ENCODE measurements around the gene HIVEP1.

Gene HIVEP1

DNA sequence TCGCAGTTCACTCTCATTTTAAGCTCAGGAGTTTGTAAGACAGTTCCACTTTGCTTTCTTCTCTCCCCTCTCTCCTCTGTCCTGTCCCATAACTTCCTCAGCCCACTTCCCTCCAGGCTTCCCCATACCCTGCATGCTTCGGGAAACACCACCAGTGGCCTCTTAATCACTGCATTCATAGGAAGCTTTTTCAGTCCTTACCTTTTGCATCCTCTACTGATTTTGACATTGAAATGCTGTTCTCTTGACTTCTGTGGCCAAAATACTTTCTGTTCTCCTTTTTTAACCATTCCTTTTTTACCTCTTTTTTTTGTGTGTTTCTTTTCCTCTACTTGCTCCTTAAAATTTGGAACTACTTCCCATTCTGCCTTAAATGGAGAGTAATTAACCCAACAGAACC, 69.7 kb downstream of the HIVEP1 start:
- TF ChIP-seq SPI1 (IDR thresholded peaks at IDR 0.05; ENCODE audit: low read depth, low read length) (peak; percentile 86), POLR2AphosphoS5 (IDR thresholded peaks at IDR 0.05; ENCODE audit: low read depth, low read length) (no peak)
- FAIRE-seq: peak; percentile 78
- DNase-seq (ENCODE audit: insufficient read length, low spot score): no peak

DNA sequence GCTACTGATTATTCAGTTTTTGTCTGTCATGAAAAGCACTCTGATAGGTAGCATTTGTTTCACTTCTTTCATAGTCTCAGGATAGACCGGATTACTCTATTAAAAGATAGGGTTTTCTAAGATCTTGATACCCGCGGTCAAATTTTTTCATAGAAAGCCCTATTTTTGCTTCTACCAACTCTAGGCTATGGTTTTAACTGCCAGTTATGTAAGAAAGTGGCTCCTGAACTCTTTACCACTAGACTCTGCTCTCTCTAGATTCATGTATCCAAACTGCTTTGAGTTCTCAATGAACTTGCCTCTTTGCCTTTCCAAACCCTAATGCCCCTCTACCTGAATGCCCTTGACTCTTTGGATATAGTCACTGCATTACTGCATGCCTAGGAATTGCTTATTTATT, 70.3 kb downstream of the HIVEP1 start:
- TF ChIP-seq POLR2AphosphoS5 (IDR thresholded peaks at IDR 0.05; ENCODE audit: low read depth, low read length): no peak
- no peak for TF ChIP-seq TAF1 (IDR thresholded peaks at IDR 0.05; ENCODE audit: low read depth, low read length)
- no peak for TF ChIP-seq POLR2A (IDR thresholded peaks at IDR 0.05; ENCODE audit: low read depth, low read length)
- no peak for TF ChIP-seq SPI1 (IDR thresholded peaks at IDR 0.05; ENCODE audit: low read depth, low read length)
- no peak for TF ChIP-seq POU2F2 (IDR thresholded peaks at IDR 0.05; ENCODE audit: low read depth, low read length)
- no peak for TF ChIP-seq PAX5 (IDR thresholded peaks at IDR 0.05; ENCODE audit: insufficient read depth, low read length, severe bottlenecking)
- peak; percentile 20 for FAIRE-seq

GRCh38 chr6:12083302-12083701, 71.2 kb downstream of the HIVEP1 start:
- FAIRE-seq (no peak), DNase-seq (ENCODE audit: insufficient read length, low spot score) (no peak)
- TF ChIP-seq SPI1 (IDR thresholded peaks at IDR 0.05; ENCODE audit: low read depth, low read length) (no peak), POLR2AphosphoS5 (IDR thresholded peaks at IDR 0.05; ENCODE audit: low read depth, low read length) (no peak), POU2F2 (IDR thresholded peaks at IDR 0.05; ENCODE audit: low read depth, low read length) (no peak), POLR2A (IDR thresholded peaks at IDR 0.05; ENCODE audit: low read depth, low read length) (no peak), PAX5 (IDR thresholded peaks at IDR 0.05; ENCODE audit: insufficient read depth, low read length, severe bottlenecking) (no peak), TAF1 (IDR thresholded peaks at IDR 0.05; ENCODE audit: low read depth, low read length) (no peak)

More for the DNA sequence above, 70.3 kb downstream of the HIVEP1 start:
- no peak for DNase-seq (ENCODE audit: insufficient read length, low spot score)

GRCh38 chr6:12083763-12084162, 71.7 kb downstream of the HIVEP1 start:
- FAIRE-seq (no peak), DNase-seq (ENCODE audit: insufficient read length, low spot score) (no peak)
- TF ChIP-seq SPI1 (IDR thresholded peaks at IDR 0.05; ENCODE audit: low read depth, low read length) (no peak), PAX5 (IDR thresholded peaks at IDR 0.05; ENCODE audit: insufficient read depth, low read length, severe bottlenecking) (no peak), POLR2AphosphoS5 (IDR thresholded peaks at IDR 0.05; ENCODE audit: low read depth, low read length) (no peak), POLR2A (IDR thresholded peaks at IDR 0.05; ENCODE audit: low read depth, low read length) (no peak), TAF1 (IDR thresholded peaks at IDR 0.05; ENCODE audit: low read depth, low read length) (no peak), POU2F2 (IDR thresholded peaks at IDR 0.05; ENCODE audit: low read depth, low read length) (no peak)

GRCh38 chr6:12084681-12085080, 72.6 kb downstream of the HIVEP1 start:
- FAIRE-seq: peak; percentile 63
- TF ChIP-seq POU2F2 (IDR thresholded peaks at IDR 0.05; ENCODE audit: low read depth, low read length) (no peak), SPI1 (IDR thresholded peaks at IDR 0.05; ENCODE audit: low read depth, low read length) (no peak), POLR2A (IDR thresholded peaks at IDR 0.05; ENCODE audit: low read depth, low read length) (no peak)
- DNase-seq (ENCODE audit: insufficient read length, low spot score): no peak

GRCh38 chr6:12088531-12088930, 76.4 kb downstream of the HIVEP1 start:
- no peak for TF ChIP-seq PAX5 (IDR thresholded peaks at IDR 0.05; ENCODE audit: insufficient read depth, low read length, severe bottlenecking)
- TF ChIP-seq POU2F2 (IDR thresholded peaks at IDR 0.05; ENCODE audit: low read depth, low read length): no peak
- no peak for TF ChIP-seq POLR2A (IDR thresholded peaks at IDR 0.05; ENCODE audit: low read depth, low read length)
- FAIRE-seq (peak; percentile 74), DNase-seq (ENCODE audit: insufficient read length, low spot score) (no peak)

DNA sequence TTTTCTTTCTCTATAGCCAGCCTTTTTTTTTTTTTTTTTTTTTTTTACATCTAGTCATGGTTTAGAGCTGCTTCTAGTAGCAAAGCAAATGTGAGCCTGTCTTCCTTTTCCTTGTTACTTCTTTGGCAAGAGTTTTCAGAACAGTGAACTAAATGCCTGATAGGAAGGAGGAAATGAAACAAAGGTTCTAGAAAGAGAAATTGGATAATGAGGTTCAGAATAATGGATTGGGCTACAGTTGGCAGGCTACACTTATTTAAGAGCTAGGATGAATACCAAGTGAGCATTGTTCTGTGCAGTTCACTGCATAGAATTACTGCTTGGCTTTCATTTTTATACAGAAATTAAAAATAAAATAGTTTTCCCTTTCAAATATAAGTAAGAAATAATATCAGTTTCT, 78.6 kb downstream of the HIVEP1 start:
- TF ChIP-seq TAF1 (IDR thresholded peaks at IDR 0.05; ENCODE audit: low read depth, low read length): no peak
- no peak for TF ChIP-seq PAX5 (IDR thresholded peaks at IDR 0.05; ENCODE audit: insufficient read depth, low read length, severe bottlenecking)
- peak; percentile 27; the same call in 1 of the 2 replicates for TF ChIP-seq SPI1 (IDR thresholded peaks at IDR 0.05; ENCODE audit: low read depth, low read length)
- FAIRE-seq: no peak
- DNase-seq (ENCODE audit: insufficient read length, low spot score): no peak

GRCh38 chr6:12092762-12093161, 80.7 kb downstream of the HIVEP1 start:
- peak; percentile 68 for FAIRE-seq
- TF ChIP-seq POLR2A (IDR thresholded peaks at IDR 0.05; ENCODE audit: low read depth, low read length) (no peak), POLR2AphosphoS5 (IDR thresholded peaks at IDR 0.05; ENCODE audit: low read depth, low read length) (no peak), PAX5 (IDR thresholded peaks at IDR 0.05; ENCODE audit: insufficient read depth, low read length, severe bottlenecking) (no peak), TAF1 (IDR thresholded peaks at IDR 0.05; ENCODE audit: low read depth, low read length) (no peak), POU2F2 (IDR thresholded peaks at IDR 0.05; ENCODE audit: low read depth, low read length) (no peak), SPI1 (IDR thresholded peaks at IDR 0.05; ENCODE audit: low read depth, low read length) (no peak)
- no peak for DNase-seq (ENCODE audit: insufficient read length, low spot score)

- TF ChIP-seq POLR2AphosphoS5 (IDR thresholded peaks at IDR 0.05; ENCODE audit: low read depth, low read length) (no peak), TAF1 (IDR thresholded peaks at IDR 0.05; ENCODE audit: low read depth, low read length) (no peak), PAX5 (IDR thresholded peaks at IDR 0.05; ENCODE audit: insufficient read depth, low read length, severe bottlenecking) (no peak), POLR2A (IDR thresholded peaks at IDR 0.05; ENCODE audit: low read depth, low read length) (no peak), POU2F2 (IDR thresholded peaks at IDR 0.05; ENCODE audit: low read depth, low read length) (no peak), SPI1 (IDR thresholded peaks at IDR 0.05; ENCODE audit: low read depth, low read length) (no peak)
- FAIRE-seq (no peak), DNase-seq (ENCODE audit: insufficient read length, low spot score) (no peak)
Observed at GRCh38 chr6:12094689-12095088, 82.6 kb downstream of the HIVEP1 start.

DNA sequence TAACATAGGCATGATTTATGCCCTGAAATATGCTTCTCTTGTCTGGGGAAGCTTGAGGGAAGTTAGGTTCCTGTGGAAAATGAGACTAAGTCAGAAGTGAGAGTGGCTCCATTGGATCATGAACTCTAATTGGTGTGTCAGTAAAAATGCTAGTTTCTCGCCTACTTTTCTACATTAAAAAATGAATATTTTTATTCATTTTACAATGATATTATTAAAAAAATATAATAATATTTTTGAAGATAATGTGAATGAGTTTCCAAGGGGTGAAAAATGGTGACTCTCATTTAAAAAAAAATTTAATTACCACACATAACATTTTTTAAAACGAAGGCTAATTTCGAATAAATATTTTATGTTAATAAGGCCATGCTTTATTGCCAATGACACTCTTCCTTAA, 84.2 kb downstream of the HIVEP1 start:
- FAIRE-seq (no peak), DNase-seq (ENCODE audit: insufficient read length, low spot score) (no peak)
- TF ChIP-seq POLR2A (IDR thresholded peaks at IDR 0.05; ENCODE audit: low read depth, low read length) (no peak), SPI1 (IDR thresholded peaks at IDR 0.05; ENCODE audit: low read depth, low read length) (no peak), PAX5 (IDR thresholded peaks at IDR 0.05; ENCODE audit: insufficient read depth, low read length, severe bottlenecking) (no peak)

- no peak for TF ChIP-seq POU2F2 (IDR thresholded peaks at IDR 0.05; ENCODE audit: low read depth, low read length)
- TF ChIP-seq PAX5 (IDR thresholded peaks at IDR 0.05; ENCODE audit: insufficient read depth, low read length, severe bottlenecking): no peak
- no peak for TF ChIP-seq TAF1 (IDR thresholded peaks at IDR 0.05; ENCODE audit: low read depth, low read length)
- TF ChIP-seq POLR2A (IDR thresholded peaks at IDR 0.05; ENCODE audit: low read depth, low read length): no peak
- no peak for TF ChIP-seq POLR2AphosphoS5 (IDR thresholded peaks at IDR 0.05; ENCODE audit: low read depth, low read length)
- no peak for TF ChIP-seq SPI1 (IDR thresholded peaks at IDR 0.05; ENCODE audit: low read depth, low read length)
- DNase-seq (ENCODE audit: insufficient read length, low spot score) (no peak), FAIRE-seq (peak; percentile 43)
Observed at GRCh38 chr6:12097791-12098190, 85.7 kb downstream of the HIVEP1 start.

All from GM12891 (cell line).